ENCODE results near the gene BOD1. TPM values are rescaled to one million over a fixed set of nuclear protein-coding genes. Genes with fewer than 3 reads are reported as not detected.

Gene BOD1
- total and polyA plus RNA-seq, 9 donors: 72.2 to 99.6 (median 82.4) TPM

GRCh38 chr5:173642895-173643481 lies 26.5 kb upstream of the BOD1 start:
- H3K9me3 ChIP-seq (replicated peaks; ENCODE audit: control insufficient read depth, low read depth, low read length): no peaks in the 10 kb centered on the region
- no peak overlapping the region for H3K27ac ChIP-seq (ENCODE audit: low read length)
- H3K4me1 ChIP-seq (ENCODE audit: control insufficient read depth, insufficient read depth, low read length): peaks cover 26% of the 10 kb centered on the region
- H3K36me3 ChIP-seq (ENCODE audit: control insufficient read depth, insufficient read depth, low read length): no peaks in the 10 kb centered on the region
- no peaks in the 10 kb centered on the region for H3K27me3 ChIP-seq (ENCODE audit: control insufficient read depth, insufficient read depth, low read length)
- H3K4me3 ChIP-seq (ENCODE audit: low read length): no peak overlapping the region
- 75% methylated on average over 7 of the region's 11 CpGs for WGBS (ENCODE audit: insufficient coverage)
- no peak for DNase-seq

GRCh38 chr5:173642191-173642816 lies 25.9 kb upstream of the BOD1 start:
- DNase-seq: no peak
- no peaks in the 10 kb centered on the region for H3K27me3 ChIP-seq (ENCODE audit: control insufficient read depth, insufficient read depth, low read length)
- H3K4me3 ChIP-seq (ENCODE audit: low read length): no peak overlapping the region
- 87% methylated on average over 4 of the region's 9 CpGs for WGBS (ENCODE audit: insufficient coverage)
- no peak overlapping the region for H3K27ac ChIP-seq (ENCODE audit: low read length)
- peaks cover 26% of the 10 kb centered on the region for H3K4me1 ChIP-seq (ENCODE audit: control insufficient read depth, insufficient read depth, low read length)
- H3K9me3 ChIP-seq (replicated peaks; ENCODE audit: control insufficient read depth, low read depth, low read length): no peaks in the 10 kb centered on the region
- no peaks in the 10 kb centered on the region for H3K36me3 ChIP-seq (ENCODE audit: control insufficient read depth, insufficient read depth, low read length)

- H3K27me3 ChIP-seq (ENCODE audit: control insufficient read depth, insufficient read depth, low read length): no peaks in the 10 kb centered on the region
- no peak overlapping the region for H3K4me3 ChIP-seq (ENCODE audit: low read length)
- no peaks in the 10 kb centered on the region for H3K9me3 ChIP-seq (replicated peaks; ENCODE audit: control insufficient read depth, low read depth, low read length)
- H3K27ac ChIP-seq (ENCODE audit: low read length): no peak overlapping the region
- no peaks in the 10 kb centered on the region for H3K36me3 ChIP-seq (ENCODE audit: control insufficient read depth, insufficient read depth, low read length)
- DNase-seq: no peak
- 33% methylated on average over 1 of the region's 4 CpGs for WGBS (ENCODE audit: insufficient coverage)
- peaks cover 18% of the 10 kb centered on the region for H3K4me1 ChIP-seq (ENCODE audit: control insufficient read depth, insufficient read depth, low read length)
Observed at GRCh38 chr5:173640156-173640804, 23.8 kb upstream of the BOD1 start.

GRCh38 chr5:173638126-173639040 lies 21.9 kb upstream of the BOD1 start:
- Histone ChIP-seq H3K4me3 (ENCODE audit: low read length) (no peak overlapping the region), H3K36me3 (ENCODE audit: control insufficient read depth, insufficient read depth, low read length) (no peaks in the 10 kb centered on the region), H3K4me1 (ENCODE audit: control insufficient read depth, insufficient read depth, low read length) (peaks cover 6% of the 10 kb centered on the region), H3K27me3 (ENCODE audit: control insufficient read depth, insufficient read depth, low read length) (no peaks in the 10 kb centered on the region), H3K27ac (ENCODE audit: low read length) (no peak overlapping the region), H3K9me3 (replicated peaks; ENCODE audit: control insufficient read depth, low read depth, low read length) (no peaks in the 10 kb centered on the region)
- peak; percentile 65 for DNase-seq
- 27% methylated on average over 4 of the region's 10 CpGs for WGBS (ENCODE audit: insufficient coverage)

GRCh38 chr5:173637340-173637739 lies 20.9 kb upstream of the BOD1 start:
- Histone ChIP-seq H3K4me1 (ENCODE audit: control insufficient read depth, insufficient read depth, low read length) (peaks cover 6% of the 10 kb centered on the region), H3K27me3 (ENCODE audit: control insufficient read depth, insufficient read depth, low read length) (no peaks in the 10 kb centered on the region), H3K27ac (ENCODE audit: low read length) (no peak overlapping the region), H3K36me3 (ENCODE audit: control insufficient read depth, insufficient read depth, low read length) (no peaks in the 10 kb centered on the region), H3K4me3 (ENCODE audit: low read length) (no peak overlapping the region), H3K9me3 (replicated peaks; ENCODE audit: control insufficient read depth, low read depth, low read length) (no peaks in the 10 kb centered on the region)
- 83% methylated on average over 5 of the region's 7 CpGs for WGBS (ENCODE audit: insufficient coverage)
- no peak for DNase-seq

- Histone ChIP-seq H3K27me3 (ENCODE audit: control insufficient read depth, insufficient read depth, low read length) (no peaks in the 10 kb centered on the region), H3K9me3 (replicated peaks; ENCODE audit: control insufficient read depth, low read depth, low read length) (no peaks in the 10 kb centered on the region), H3K4me1 (ENCODE audit: control insufficient read depth, insufficient read depth, low read length) (peaks cover 6% of the 10 kb centered on the region), H3K27ac (ENCODE audit: low read length) (no peak overlapping the region), H3K36me3 (ENCODE audit: control insufficient read depth, insufficient read depth, low read length) (no peaks in the 10 kb centered on the region), H3K4me3 (ENCODE audit: low read length) (no peak overlapping the region)
- no peak for DNase-seq
- no CpG with 5 or more reads among the region's 4 CpGs for WGBS (ENCODE audit: insufficient coverage)
Observed at GRCh38 chr5:173634465-173634983, 18.1 kb upstream of the BOD1 start.

- H3K9me3 ChIP-seq (replicated peaks; ENCODE audit: control insufficient read depth, low read depth, low read length): no peaks in the 10 kb centered on the region
- 85% methylated on average over 4 of the region's 10 CpGs for WGBS (ENCODE audit: insufficient coverage)
- H3K4me3 ChIP-seq (ENCODE audit: low read length): no peak overlapping the region
- DNase-seq: no peak
- no peak overlapping the region for H3K27ac ChIP-seq (ENCODE audit: low read length)
- H3K36me3 ChIP-seq (ENCODE audit: control insufficient read depth, insufficient read depth, low read length): no peaks in the 10 kb centered on the region
- no peaks in the 10 kb centered on the region for H3K4me1 ChIP-seq (ENCODE audit: control insufficient read depth, insufficient read depth, low read length)
- H3K27me3 ChIP-seq (ENCODE audit: control insufficient read depth, insufficient read depth, low read length): no peaks in the 10 kb centered on the region
Observed at GRCh38 chr5:173633304-173633703, 16.9 kb upstream of the BOD1 start.

GRCh38 chr5:173631478-173631877 lies 15.0 kb upstream of the BOD1 start:
- no peaks in the 10 kb centered on the region for H3K9me3 ChIP-seq (replicated peaks; ENCODE audit: control insufficient read depth, low read depth, low read length)
- peaks cover 3% of the 10 kb centered on the region for H3K27me3 ChIP-seq (ENCODE audit: control insufficient read depth, insufficient read depth, low read length)
- H3K27ac ChIP-seq (ENCODE audit: low read length): no peak overlapping the region
- no peaks in the 10 kb centered on the region for H3K36me3 ChIP-seq (ENCODE audit: control insufficient read depth, insufficient read depth, low read length)
- H3K4me1 ChIP-seq (ENCODE audit: control insufficient read depth, insufficient read depth, low read length): peaks cover 8% of the 10 kb centered on the region
- WGBS (ENCODE audit: insufficient coverage): 54% methylated on average over 2 of the region's 3 CpGs
- H3K4me3 ChIP-seq (ENCODE audit: low read length): no peak overlapping the region
- no peak for DNase-seq

- peaks cover 3% of the 10 kb centered on the region for H3K27me3 ChIP-seq (ENCODE audit: control insufficient read depth, insufficient read depth, low read length)
- H3K27ac ChIP-seq (ENCODE audit: low read length): no peak overlapping the region
- H3K4me1 ChIP-seq (ENCODE audit: control insufficient read depth, insufficient read depth, low read length): peaks cover 13% of the 10 kb centered on the region
- WGBS (ENCODE audit: insufficient coverage): 59% methylated on average over 4 of the region's 6 CpGs
- no peaks in the 10 kb centered on the region for H3K9me3 ChIP-seq (replicated peaks; ENCODE audit: control insufficient read depth, low read depth, low read length)
- no peak for DNase-seq
- H3K4me3 ChIP-seq (ENCODE audit: low read length): no peak overlapping the region
- no peaks in the 10 kb centered on the region for H3K36me3 ChIP-seq (ENCODE audit: control insufficient read depth, insufficient read depth, low read length)
Observed at GRCh38 chr5:173630724-173631365, 14.4 kb upstream of the BOD1 start.
